Posterior cingulate gyrus (tissue), 11 donors: ENCODE data around the gene LDHD.

Experiments
- DNase-seq, 10 donors: peaks; one replicate each; pipeline versions ENCODE4 v3.0.0 to v3.0.0-alpha.2; 2020 to 2021; ENCODE audit warnings: mixed read lengths in 3 of 10
- intact Hi-C: fragments of 100-400 bp; cut with DNase I; formaldehyde crosslinking; loops from one replicate; pipeline ENCODE4 v1.15.1; 2023

Gene LDHD

DNA sequence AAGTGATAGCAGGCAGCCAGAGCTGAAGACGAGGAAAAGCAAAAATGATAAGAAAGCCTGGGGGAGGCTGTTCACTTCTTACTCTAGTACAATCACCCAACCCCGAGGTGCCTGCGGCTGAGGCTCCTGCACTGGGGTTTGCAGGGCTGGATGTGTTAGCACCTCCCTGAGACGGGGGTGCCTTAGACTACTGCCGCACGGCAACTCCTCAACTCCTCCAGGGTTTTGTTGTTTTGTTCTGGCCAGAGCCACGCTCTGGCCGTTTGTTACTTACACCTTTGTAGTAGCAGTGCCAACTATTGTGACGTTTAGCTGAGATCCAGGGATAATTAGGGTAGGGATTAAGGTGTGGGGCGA lies 51.5 kb downstream of the LDHD start:
- intact Hi-C loops = no loop called here
- DNase-seq = peak in 1 of 10 donors; percentile 21

DNA sequence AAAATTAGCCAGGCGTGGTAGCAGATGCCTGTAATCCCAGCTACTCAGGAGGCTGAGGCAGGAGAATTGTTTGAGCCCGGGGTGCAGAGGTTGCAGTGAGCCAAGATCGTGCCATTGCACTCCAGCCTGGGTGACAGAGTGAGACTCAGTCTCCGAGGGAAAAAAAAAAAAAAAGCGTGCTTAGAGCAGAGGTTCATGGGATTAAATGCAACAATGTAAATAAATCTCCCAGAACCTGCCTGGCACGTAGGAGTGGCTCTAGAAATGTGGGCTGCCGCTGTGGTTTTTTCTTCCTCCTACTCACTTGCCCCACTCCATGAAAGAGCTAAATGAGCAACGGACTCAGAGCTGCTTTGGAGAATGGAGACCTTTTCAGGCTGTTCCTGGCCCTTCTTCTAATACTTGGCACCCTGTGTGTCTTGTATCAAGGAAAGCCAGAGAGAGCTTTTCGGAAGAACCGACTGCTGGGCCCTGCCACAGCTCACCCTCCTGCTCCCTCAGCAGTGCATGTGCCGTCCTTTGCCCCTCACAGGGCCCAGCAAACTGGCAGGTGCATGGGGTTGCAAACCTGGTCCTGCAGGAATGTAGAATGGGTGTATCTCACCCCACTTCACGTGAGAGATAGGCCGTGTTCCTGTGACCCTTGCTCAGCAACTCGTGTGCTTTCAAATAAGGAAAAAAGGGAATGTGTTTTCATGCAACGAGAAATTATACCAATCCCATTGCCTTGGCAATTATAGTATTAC lies 52.0 kb downstream of the LDHD start:
- intact Hi-C loops = no loop called here
- peak in 1 of 10 donors; percentile 25 for DNase-seq

DNA sequence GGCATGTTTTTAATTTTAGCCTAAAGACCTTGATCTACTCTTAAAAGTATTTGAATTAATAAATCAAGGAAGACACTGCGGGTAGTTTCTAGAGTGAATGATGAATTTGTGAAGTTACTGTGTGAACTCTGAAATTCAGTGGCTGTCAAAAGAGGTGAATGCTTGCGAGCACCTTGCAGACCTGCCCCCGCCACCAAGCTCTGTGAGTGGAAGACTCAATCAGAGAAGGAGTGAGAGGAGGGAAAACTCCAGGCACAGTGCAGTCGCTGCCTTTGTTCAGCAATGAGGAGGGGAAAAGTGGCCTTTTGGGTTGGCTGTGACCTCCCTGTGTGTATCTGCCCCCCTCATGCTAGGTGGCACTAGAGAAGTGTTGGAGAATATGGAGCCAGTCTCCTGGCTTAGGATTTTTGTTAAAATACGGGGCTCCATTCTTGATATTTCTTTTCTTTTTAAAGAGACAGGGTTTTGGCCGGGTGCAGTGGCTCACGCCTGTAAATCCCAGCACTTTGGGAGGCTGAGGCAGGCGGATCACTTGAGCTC lies 53.0 kb downstream of the LDHD start:
- intact Hi-C loops = no loop called here
- peak in 1 of 10 donors; percentile 14 for DNase-seq

DNA sequence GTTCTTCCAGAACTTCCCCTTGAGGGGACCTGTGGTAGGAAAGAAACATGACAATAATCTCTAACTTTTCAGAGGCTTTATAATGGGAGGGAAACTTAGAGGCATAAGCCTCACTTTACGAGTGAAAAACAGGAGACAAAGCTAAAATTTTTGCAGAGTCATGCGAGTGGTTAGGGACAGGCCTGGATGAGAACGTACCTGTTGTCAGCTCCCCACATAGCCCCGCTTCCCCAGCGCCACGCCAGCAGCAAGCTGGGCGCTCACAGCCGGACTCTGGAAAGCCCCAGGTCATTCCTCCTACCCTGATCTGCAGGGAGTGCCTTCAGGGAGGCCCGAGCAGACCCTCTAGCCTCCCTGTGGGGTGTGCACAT lies 53.6 kb downstream of the LDHD start:
- intact Hi-C loops = no loop called here
- DNase-seq = peak in 1 of 10 donors; percentile 78

DNA sequence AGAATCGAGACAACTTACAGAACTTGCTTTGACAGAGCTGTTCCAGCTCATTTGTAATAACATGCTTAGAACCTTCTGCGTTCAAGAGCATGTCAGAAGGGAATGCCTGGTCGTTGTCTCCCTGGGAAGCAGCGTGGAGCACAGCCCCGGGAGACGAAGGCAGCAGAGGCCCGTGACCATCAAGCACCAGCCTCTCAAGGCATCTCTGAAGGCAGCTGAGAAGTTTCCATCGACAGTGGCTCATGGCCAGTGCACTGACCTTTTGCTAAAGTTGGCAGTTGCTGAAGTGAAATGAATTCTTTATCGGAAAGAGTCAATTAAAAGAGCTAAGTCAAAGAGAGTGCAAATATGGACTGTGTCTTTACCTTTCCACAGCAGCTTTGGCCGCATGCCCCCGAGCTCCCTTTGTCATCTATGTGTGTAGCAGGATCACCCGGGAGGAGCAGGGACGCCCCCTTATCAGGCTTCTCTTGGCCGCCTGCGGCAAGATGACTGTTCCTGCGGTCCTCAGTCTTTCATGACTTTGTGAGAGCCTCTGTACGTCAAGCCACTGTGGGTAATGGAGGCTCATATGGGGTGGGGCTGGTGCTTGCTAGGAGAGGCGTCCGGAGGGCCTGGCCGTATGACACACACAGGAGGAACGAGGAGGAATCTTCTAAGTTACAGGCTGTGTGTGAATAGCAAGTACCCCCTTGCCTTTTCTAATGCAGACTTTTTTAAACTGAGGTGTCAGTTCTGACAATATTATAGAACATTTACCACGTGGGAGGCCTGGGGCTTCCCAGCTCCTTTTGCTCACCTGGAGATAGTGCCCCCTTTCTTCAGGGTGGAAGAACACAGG lies 54.2 kb downstream of the LDHD start:
- peak in 1 of 10 donors; percentile 74 for DNase-seq
- intact Hi-C loops = no loop called here
